Right kidney (tissue), 1 donor: Measurements from ENCODE around the gene ZFP2.

Source experiments
- DNase-seq: peaks from one replicate; pipeline ENCODE4 v3.0.0-alpha.2; 2016

Gene ZFP2

GRCh38 chr5:178965465-178966055 lies 69.8 kb downstream of the ZFP2 start:
- no peak for DNase-seq

- DNase-seq, result no peak
These were observed 85.7 kb downstream of the ZFP2 start for GRCh38 chr5:178981381-178981780.
